Epithelial cell of esophagus (primary cell): ENCODE data around the gene LRMDA.

Experiments used
- DNase-seq: peaks from one replicate; pipeline ENCODE4 v3.0.0; 2010; ENCODE audit warnings: low read depth
- H3K4me3 ChIP-seq: 2 replicates; pipeline ENCODE4 v1.5.1; 2011; ENCODE audit warnings: mild to moderate bottlenecking, low read length, control low read depth
- TF ChIP-seq, protein P1 (sequence below): IDR thresholded peaks from 2 replicates; pipeline ENCODE4 v1.5.1; 2011; ENCODE audit warnings: low read depth, mild to moderate bottlenecking, low read length, control low read depth, inconsistent platforms; ENCODE audit not compliant: insufficient read depth; ENCODE audit errors: missing control alignments

Gene LRMDA

DNA sequence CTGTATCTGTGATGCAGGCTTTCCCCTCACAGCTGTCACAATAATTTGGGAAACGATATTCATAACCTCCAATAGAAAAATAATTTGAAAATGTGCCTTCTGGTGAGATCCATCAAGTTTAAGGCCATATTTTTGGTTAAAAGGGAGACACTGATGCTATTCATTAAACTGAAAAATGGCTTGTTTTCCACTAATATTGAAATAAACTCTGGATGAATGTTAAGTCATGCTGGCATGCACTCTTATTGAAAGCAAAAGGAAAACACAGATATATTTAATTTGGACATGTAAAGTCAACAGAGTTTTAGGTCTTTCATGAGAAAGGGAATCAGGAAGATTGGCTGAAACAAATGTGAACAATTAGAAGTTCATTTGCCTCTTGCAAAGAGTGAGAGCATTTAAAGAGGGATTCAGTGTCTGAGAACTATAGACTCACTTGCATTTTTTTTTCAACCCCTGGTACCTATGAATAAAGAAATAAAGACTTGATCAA lies 879.2 kb downstream of the LRMDA start:
- H3K4me3 ChIP-seq = no peak overlapping the region
- no peak for DNase-seq
- TF ChIP-seq, protein P1, sequence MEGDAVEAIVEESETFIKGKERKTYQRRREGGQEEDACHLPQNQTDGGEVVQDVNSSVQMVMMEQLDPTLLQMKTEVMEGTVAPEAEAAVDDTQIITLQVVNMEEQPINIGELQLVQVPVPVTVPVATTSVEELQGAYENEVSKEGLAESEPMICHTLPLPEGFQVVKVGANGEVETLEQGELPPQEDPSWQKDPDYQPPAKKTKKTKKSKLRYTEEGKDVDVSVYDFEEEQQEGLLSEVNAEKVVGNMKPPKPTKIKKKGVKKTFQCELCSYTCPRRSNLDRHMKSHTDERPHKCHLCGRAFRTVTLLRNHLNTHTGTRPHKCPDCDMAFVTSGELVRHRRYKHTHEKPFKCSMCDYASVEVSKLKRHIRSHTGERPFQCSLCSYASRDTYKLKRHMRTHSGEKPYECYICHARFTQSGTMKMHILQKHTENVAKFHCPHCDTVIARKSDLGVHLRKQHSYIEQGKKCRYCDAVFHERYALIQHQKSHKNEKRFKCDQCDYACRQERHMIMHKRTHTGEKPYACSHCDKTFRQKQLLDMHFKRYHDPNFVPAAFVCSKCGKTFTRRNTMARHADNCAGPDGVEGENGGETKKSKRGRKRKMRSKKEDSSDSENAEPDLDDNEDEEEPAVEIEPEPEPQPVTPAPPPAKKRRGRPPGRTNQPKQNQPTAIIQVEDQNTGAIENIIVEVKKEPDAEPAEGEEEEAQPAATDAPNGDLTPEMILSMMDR = no peak

DNA sequence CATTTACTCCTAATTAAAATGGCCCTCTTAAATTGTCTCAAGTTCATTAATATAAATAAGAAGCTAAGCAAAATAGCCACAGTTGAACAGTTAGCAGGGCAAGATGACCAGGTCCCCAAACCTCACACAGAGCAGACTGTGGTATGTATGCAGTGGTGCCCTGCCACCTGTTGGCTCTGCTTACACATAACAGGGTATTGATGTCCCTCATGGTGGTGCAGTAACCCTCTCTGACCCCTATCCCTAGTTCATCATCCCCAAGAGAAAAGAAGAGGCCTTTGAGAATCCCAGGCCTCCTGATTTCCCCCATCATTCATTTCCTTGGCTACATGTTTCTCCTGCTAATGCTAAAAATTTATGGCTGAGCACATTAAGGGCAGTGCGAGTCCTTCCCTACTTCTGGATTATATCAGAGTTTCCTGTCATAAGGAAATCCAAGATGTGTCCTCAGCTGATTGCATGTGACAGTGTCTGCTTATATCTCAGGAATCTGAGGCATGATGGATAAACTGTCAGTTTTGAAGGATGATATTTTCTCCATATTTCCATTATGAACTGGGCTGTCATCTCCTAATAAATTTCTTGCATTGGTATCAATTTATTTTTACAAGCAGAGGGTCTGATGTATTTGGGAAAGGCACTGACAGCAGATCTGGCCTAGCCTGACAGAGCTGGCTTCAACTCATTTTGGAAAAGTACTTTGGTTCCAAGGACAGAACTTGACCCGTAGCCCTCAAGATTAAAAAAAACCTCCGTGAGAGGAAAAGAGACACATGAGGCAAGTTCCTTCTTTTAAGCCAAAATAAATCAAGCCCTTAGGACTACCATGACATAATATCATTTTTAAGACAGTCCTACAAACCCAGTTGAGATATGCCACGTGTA lies 880.6 kb downstream of the LRMDA start:
- no peak overlapping the region for H3K4me3 ChIP-seq
- DNase-seq = peak; percentile 49
- TF ChIP-seq, protein P1 = peak; percentile 65

DNA sequence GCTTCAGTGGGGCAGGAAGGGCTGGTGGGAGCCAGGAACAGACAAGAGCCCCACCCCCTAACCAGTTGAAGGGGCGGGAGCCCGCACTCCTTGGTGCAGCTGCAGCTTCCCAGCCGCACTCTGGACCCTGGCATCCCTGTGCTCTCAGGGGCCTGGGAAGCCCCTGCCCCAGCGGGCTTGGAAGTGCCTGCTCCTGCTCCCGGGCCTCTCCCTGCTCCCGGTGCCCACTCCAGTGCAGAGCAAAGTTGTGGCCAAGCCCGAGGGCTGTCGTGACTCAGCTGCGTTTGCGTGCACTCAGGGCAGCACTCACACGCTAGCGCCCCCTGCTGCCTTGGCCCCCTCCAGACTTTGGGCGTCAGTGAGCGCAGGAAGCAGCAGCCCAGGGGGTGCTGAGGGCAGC lies 883.8 kb downstream of the LRMDA start:
- TF ChIP-seq, protein P1 = no peak
- DNase-seq = no peak
- no peak overlapping the region for H3K4me3 ChIP-seq

GRCh38 chr10:76316234-76316633 lies 884.8 kb downstream of the LRMDA start:
- TF ChIP-seq, protein P1 = no peak

DNA sequence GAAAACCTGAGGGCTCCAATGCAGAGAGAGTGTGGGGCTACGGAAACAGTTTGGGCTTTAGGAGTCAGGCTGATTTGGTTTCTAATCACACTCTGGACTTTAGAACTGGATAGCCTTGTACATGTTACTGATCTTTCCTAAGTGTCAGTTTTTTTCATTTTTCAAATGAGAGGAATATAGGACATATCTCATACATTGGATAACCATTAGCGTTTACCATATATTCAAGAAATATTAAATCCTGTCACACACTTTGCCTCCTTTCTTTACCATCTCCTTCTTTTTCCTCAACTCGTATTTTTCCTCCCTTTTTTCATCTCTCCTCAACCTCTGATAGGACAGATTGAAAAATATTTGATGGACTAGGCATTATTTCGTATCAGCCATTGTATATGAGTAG lies 885.7 kb downstream of the LRMDA start:
- TF ChIP-seq, protein P1 = no peak

More at GRCh38 chr10:76316234-76316633, 884.8 kb downstream of the LRMDA start:
- no peak overlapping the region for H3K4me3 ChIP-seq
- no peak for DNase-seq

GRCh38 chr10:76318211-76318610 lies 886.8 kb downstream of the LRMDA start:
- no peak overlapping the region for H3K4me3 ChIP-seq
- TF ChIP-seq, protein P1 = no peak
- no peak for DNase-seq

More for the DNA sequence above, 885.7 kb downstream of the LRMDA start:
- no peak for DNase-seq
- H3K4me3 ChIP-seq = no peak overlapping the region

DNA sequence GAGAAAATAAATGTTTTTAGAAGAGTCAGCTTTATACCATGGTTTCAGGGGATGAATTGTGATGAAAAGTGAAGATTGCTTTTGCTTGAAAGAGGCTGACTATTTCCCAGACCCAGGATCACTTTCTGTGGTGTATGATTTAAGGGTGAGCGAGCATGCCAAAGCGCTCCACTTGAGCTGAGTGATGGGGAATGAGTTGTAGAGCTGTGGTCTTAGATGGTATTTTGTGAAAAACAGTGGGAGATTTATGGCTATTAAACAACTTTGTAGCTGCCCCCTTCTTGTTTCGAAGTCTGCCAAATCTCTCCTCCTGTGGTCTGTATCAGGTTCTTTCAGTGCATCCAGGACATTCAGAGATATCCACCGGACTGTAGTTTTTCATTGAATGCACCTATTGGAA lies 888.2 kb downstream of the LRMDA start:
- no peak overlapping the region for H3K4me3 ChIP-seq
- no peak for DNase-seq
- TF ChIP-seq, protein P1 = no peak
